ENCODE data around the gene CSNK1E.

CSNK1E gene

DNA sequence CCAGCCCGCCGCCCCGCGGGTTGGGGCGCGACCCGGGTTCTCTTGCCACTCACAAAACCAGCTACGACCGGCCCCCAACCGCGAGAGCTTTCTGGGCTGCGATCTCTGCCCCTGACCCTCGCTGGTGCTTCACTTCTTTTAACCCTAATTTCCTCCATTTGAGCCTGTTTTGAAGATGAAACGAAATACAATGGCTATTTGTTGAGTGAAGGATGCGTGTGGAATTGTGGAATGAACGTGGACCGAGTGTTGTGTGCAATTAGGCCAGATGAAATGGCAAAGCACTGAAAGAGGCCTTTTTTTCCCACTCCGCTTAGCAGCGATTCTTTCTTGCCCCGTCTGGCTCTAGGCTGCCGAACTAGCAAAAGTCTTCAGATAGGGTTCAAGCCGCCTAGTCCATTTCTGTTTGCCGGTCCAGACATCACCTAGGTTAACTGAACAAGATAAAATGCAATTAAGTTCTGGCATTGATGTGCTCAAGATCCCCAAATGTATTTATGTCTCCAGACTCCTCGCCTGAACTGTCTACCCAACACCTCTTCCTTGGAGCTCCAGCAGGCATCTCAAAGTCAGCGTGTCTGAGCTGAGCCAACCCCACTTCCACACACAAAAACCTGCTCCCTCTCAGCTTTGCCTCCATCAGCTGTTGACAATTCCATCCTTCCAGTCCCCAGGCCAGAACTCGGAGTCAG is 44.0 kb downstream of the CSNK1E start:
- DNase-seq (ENCODE audit: low read depth) = no peak

DNA sequence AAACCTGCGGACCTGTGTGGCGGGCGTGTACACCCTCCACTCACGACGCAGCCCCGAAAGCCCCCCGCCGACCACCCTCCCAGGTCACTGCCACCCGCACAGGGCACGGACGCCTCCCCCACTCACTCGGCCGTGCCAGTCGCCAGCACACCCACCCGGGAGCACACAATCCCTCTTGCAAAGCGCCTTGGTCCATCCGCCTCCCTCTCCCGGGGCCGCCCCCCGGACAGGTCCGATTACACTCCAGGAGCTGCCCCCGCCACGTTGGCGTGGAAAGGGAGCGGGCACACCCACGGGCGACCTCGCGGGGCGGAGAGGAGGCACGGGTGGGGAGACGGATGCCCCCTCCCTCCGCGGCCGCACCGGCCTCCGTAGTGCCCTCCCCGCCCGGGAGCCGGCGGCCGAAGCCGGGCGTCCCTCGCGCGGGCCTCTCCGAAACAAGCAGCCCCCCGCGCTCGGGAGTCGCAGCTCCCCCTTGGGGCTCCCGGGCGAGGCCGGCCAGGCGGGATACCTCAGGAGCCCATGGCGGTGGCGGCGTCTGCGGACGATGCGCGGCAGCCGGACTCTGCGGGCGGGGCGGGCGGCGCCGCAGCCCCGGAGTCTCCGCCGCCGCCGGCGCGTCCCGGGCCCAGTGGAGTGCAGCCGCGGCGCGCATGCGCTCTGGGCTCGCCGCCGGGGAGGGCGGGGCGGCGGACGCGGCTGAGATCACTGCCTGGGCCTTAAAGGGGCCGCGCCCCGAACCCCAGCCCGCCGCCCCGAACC is 44.7 kb downstream of the CSNK1E start, which contains the start of gene TMEM184B:
Gene TMEM184B (minus strand): TSS at position 638 of the 762 bp plus-strand sequence. CDS start 25,049 bp downstream, outside the sequence.
- DNase-seq (ENCODE audit: low read depth) = peak; percentile 62

- no peak for DNase-seq (ENCODE audit: low read depth)
Observed at GRCh38 chr22:38271927-38272372, 45.3 kb downstream of the CSNK1E start.

DNA sequence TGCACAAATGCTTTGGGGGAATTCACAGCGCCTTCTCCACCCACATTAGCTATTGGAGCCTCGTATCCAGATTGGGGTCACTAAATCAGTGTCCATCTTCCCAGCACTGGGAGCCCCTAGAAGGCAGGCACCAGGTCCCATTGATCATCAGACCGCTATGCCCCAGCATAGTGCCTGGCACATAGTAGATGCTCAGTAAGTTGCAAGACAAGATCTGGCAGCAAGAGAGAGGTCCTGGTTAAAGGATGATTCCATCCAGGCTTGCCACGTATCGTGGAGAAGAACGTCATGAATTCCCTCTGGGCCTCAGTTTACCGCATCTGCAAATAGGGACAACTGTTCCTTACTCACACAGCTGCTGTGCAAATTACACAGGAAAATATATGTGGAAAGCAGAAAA is 46.1 kb downstream of the CSNK1E start:
- DNase-seq (ENCODE audit: low read depth) = no peak

DNA sequence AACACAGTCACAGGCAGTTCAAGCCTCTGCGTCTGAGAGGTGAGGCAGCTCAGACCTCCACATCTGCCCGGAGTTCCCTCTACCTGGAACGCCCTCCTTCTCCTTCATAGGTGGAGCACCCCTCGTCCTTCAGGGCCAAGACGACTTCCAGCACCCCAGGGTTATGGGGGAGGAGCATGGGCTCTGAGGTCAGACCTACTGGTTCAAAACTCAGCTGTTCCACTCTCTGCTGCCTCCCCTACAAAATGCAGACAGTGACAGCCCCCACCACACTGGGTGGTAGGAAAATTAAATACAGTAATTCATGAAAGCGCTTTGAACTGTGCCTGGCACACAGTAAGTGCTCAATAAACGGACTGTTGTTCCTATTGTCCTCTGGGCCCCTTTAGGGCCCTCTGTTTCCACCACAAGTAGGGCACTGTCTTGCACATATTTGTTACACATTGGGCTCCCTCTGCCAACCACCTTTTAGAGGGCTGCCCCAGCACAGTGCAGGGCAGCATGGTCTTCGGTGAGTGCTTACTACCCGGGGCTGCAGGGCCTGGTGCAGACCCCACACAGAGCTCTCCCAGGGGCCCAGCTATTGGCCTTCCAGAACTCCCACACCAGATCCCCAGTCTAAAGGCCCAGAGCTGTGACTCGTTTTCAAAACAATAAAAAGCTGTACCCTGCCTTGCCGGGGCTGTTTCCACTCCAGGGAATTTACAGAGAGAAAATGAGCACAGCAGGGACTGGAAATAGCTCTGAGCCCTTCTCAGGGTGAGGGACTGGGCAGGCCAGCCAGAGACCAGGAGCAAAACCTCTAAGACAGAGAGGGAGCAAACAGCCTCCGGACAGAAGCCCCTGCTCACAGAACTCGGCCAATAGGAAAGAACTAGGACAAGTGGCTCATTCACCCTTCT is 46.9 kb downstream of the CSNK1E start:
- no peak for DNase-seq (ENCODE audit: low read depth)

GRCh38 chr22:38269466-38269865 is 47.8 kb downstream of the CSNK1E start:
- no peak for DNase-seq (ENCODE audit: low read depth)

- DNase-seq (ENCODE audit: low read depth) = no peak
Observed at GRCh38 chr22:38267086-38267485, 50.1 kb downstream of the CSNK1E start.

- no peak for DNase-seq (ENCODE audit: low read depth)
Observed at GRCh38 chr22:38266120-38266519, 51.1 kb downstream of the CSNK1E start.

GRCh38 chr22:38264322-38264843 is 52.9 kb downstream of the CSNK1E start:
- no peak for DNase-seq (ENCODE audit: low read depth)

GRCh38 chr22:38262051-38262795 is 55.0 kb downstream of the CSNK1E start:
- DNase-seq (ENCODE audit: low read depth) = no peak

- no peak for DNase-seq (ENCODE audit: low read depth)
Observed at GRCh38 chr22:38260761-38261681, 56.2 kb downstream of the CSNK1E start.

DNA sequence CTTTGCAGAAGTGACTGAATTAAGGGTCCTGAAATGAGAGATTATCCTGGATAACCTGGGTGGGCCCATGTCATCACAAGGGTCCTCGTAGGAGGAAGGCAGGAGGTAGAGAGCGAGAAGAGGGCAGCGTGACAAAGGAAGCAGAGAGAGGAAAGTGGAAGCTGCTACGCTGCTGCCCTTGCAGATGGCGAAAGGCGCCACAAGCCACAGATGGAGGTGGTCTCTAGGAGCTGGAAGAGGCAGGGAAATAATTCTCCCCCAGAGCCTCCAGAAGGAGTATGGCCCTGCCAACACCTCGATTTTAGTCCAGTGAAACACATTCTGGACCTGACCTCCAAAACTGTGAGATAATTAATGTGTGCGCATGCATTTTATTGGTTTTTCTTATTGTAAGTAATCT is 57.9 kb downstream of the CSNK1E start:
- DNase-seq (ENCODE audit: low read depth) = no peak

DNA sequence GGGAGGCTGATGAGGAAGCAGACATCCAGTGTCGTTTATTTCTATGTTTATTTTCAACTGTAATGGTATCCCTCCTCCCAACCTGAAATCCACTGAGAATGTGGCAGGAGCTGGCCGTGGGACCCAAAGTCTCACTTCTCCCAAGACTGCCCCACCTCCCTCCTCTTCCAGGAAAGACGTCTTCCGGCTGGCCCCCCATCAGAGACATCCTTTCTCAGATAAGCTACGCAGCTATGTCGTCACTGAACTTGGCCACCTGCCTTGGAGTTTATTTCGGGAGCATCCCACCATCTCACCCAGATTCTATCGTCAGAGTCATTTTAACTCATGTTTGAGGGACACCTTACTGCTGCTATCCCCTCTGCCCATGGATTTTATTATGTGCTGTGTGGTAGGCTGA is 58.3 kb downstream of the CSNK1E start:
- DNase-seq (ENCODE audit: low read depth) = no peak

- no peak for DNase-seq (ENCODE audit: low read depth)
Observed at GRCh38 chr22:38257650-38258250, 59.5 kb downstream of the CSNK1E start.

DNA sequence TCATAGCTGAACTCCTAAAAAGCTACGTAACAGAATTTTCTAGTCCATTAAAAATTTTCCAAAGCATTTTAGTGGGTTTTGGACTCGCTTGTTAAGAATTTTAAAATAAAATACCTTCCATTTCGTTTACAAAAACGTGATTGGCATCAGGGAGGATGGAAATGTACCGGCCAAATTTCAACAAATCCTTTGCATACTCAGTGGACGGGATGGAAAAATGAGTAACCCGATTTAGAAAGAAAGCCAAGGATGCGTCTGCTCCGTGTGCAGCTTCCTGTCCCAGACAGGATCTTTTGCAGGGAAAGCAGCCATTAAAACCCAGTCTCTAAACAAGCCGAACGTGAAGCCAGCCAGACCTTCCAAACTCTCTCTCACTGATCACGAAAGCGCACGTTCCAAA is 60.1 kb downstream of the CSNK1E start:
- peak; percentile 77 for DNase-seq (ENCODE audit: low read depth)

DNA sequence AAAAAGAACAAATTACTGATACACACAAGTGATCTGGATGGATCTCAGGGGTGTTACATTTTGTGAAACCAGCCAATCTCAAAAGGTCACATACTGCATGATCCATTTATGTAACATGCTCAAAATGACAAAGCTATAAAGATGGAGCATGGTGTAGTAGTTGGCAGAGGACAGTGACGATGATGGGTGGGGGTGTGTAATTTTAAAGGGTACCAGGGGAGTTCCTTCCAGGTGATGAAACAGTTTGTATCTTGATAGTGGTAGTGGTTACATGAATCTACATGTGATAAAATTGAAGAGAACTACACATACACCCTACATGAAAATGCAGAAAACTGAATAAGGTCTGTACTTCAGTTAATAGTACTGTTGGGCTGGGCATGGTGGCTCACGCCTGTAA is 61.5 kb downstream of the CSNK1E start:
- no peak for DNase-seq (ENCODE audit: low read depth)

DNA sequence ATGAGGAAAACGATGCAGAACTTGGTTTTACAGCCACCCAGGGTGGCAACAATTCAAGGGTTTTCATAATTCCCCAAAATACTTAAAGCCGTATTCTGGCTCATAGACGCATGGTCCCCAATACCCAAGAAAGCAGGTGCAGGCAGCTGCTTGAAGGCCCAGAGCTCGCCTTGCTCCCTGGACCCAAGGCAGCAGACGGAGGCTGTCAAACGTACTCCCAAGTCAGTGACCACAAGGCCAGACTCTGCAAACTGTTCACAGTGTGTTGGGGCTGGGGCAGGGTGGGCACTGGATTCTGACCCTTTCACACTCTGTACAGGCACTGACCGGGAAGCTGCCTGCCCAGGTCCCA is 65.9 kb downstream of the CSNK1E start:
- DNase-seq (ENCODE audit: low read depth) = no peak

DNA sequence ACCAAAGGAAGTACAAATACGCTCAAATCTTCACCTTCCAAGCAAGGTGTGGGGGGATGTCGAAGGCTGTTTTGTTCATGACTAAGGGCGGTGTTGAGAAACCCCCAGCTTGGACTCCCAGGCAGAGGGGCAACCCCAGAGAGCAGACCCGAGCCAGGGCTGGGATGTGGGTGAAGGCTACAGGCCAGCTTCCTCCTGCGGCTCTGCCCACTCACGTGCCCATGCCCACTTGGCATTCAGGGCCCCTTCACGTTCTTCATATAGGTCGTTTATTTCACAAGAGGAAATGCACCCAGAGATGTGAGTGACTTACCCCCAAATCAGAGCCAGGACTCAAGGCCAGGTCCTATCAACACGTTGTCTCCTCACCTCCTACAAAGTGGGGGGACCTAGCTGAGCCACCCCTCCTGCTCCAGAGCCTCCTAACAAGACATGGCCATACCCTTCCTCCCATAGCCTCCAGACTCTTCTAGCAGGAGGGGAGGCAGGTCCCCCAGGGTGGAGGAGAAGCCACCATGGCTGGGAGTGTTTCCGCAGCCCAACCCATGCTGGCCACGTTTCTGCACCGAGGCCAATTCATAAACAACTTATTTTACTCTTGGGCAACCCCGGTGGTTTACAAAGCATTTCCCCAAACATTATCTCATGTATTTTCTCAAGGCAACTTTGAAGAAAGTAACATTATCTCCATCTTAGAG is 66.4 kb downstream of the CSNK1E start:
- DNase-seq (ENCODE audit: low read depth) = peak; percentile 30

All from fibroblast of gingiva (primary cell).